ENCODE data around the gene ADCK1.

The ADCK1 gene

DNA sequence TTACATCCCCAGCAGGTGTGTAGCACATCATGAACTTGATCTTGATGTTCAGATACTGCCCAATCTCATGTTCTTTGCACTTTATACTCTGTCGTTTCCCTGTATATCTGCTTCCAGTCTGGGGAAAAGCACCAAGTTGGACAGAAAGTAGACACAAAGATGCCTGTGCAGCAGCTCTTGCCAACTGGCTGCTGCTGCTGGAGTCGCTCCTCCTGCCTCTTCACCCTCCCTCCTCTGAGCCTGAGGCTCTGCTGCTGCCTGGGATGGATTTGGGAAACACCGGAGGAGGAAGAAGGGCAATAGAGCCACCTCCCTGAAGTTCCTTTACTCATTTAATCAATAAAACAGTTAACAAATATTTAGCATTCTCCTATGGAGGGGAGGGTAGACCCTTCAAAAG lies 32.4 kb downstream of the ADCK1 start:
- H3K23ac ChIP-seq (ENCODE audit: low read length), result no peak overlapping the region
- no peaks in the 10 kb centered on the region for H3K9me3 ChIP-seq (ENCODE audit: insufficient read depth, low read depth, low read length)
- no peak for DNase-seq
- H3K14ac ChIP-seq (ENCODE audit: low read length), result no peak overlapping the region
- no peak overlapping the region for H2BK120ac ChIP-seq (ENCODE audit: insufficient read depth, low read length, poor library complexity)
- no peak overlapping the region for H3K4me2 ChIP-seq (ENCODE audit: low read length)
- H4K8ac ChIP-seq (ENCODE audit: low read depth, low read length), result no peak overlapping the region
- H3K79me1 ChIP-seq (ENCODE audit: low read length), result peaks cover 2% of the 10 kb centered on the region
- H3K27ac ChIP-seq (ENCODE audit: low read depth, low read length), result no peak overlapping the region
- no peaks in the 10 kb centered on the region for H3K27me3 ChIP-seq (ENCODE audit: insufficient read depth, low read length)
- no peak overlapping the region for H2BK5ac ChIP-seq (ENCODE audit: low read depth, low read length, poor library complexity)
- no peak overlapping the region for H3K18ac ChIP-seq (ENCODE audit: low read length)
- no peak overlapping the region for H4K91ac ChIP-seq (ENCODE audit: low read depth, low read length)
- no peak overlapping the region for H2AFZ ChIP-seq (ENCODE audit: insufficient read depth, low read length, poor library complexity)
- peaks cover 0 to 3% of the 10 kb centered on the region in 2 experiments for H3K4me1 ChIP-seq (ENCODE audit: control insufficient read depth in 1 of 2, insufficient read depth in 2 of 2, low read length in 2 of 2)
- no CpG with 5 or more reads among the region's 3 CpGs for WGBS (ENCODE audit: extremely low coverage, insufficient coverage, insufficient read length)
- no peak overlapping the region for H3K4ac ChIP-seq (ENCODE audit: low read depth, low read length)
- H2BK12ac ChIP-seq (ENCODE audit: low read length), result no peak overlapping the region
- no peak overlapping the region for H2AK5ac ChIP-seq (ENCODE audit: low read length)
- no peaks in the 10 kb centered on the region for H3K79me2 ChIP-seq (ENCODE audit: control insufficient read depth, insufficient read depth, low read length, poor library complexity)
- no peak overlapping the region for H3K9ac ChIP-seq (ENCODE audit: low read length)
- no peak overlapping the region for H4K12ac ChIP-seq (ENCODE audit: low read depth, low read length)
- H3K36me3 ChIP-seq (ENCODE audit: control insufficient read depth in 1 of 2, insufficient read depth in 2 of 2, low read length in 2 of 2), result no peaks in the 10 kb centered on the region
- no peak overlapping the region for H3K4me3 ChIP-seq (ENCODE audit: low read depth, low read length)

DNA sequence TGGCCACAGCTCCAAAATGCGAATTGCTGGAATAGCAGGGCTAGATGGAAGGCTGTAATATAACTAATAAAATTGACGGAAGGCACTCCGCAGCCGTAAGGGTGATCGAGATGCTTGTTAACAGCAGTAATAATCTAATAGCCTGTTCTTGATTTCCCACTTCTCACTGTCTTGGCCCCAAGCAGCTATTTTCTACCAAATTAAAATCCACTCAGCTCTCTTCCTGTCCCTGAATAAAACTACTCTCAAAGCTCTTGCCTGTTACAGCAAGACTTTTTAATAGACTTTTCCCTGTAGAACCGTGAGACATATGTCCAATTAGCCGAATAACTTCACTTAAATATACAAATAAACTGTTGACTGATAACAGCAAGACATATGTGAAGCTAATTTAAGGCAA lies 38.0 kb downstream of the ADCK1 start:
- Histone ChIP-seq H4K12ac (ENCODE audit: low read depth, low read length) (no peak overlapping the region), H2BK12ac (ENCODE audit: low read length) (no peak overlapping the region), H2AFZ (ENCODE audit: insufficient read depth, low read length, poor library complexity) (no peak overlapping the region), H2BK5ac (ENCODE audit: low read depth, low read length, poor library complexity) (no peak overlapping the region), H3K23ac (ENCODE audit: low read length) (no peak overlapping the region), H3K9ac (ENCODE audit: low read length) (no peak overlapping the region), H3K14ac (ENCODE audit: low read length) (no peak overlapping the region), H3K4me2 (ENCODE audit: low read length) (no peak overlapping the region), H3K79me1 (ENCODE audit: low read length) (no peaks in the 10 kb centered on the region), H3K18ac (ENCODE audit: low read length) (no peak overlapping the region), H3K27ac (ENCODE audit: low read depth, low read length) (no peak overlapping the region), H3K4me3 (ENCODE audit: low read depth, low read length) (no peak overlapping the region), H4K91ac (ENCODE audit: low read depth, low read length) (no peak overlapping the region), H2BK120ac (ENCODE audit: insufficient read depth, low read length, poor library complexity) (no peak overlapping the region), H3K79me2 (ENCODE audit: control insufficient read depth, insufficient read depth, low read length, poor library complexity) (no peaks in the 10 kb centered on the region), H4K8ac (ENCODE audit: low read depth, low read length) (no peak overlapping the region), H3K27me3 (ENCODE audit: insufficient read depth, low read length) (no peaks in the 10 kb centered on the region), H2AK5ac (ENCODE audit: low read length) (no peak overlapping the region), H3K36me3 (ENCODE audit: control insufficient read depth in 1 of 2, insufficient read depth in 2 of 2, low read length in 2 of 2) (no peaks in the 10 kb centered on the region), H3K4me1 (ENCODE audit: control insufficient read depth in 1 of 2, insufficient read depth in 2 of 2, low read length in 2 of 2) (no peaks in the 10 kb centered on the region), H3K4ac (ENCODE audit: low read depth, low read length) (no peak overlapping the region), H3K9me3 (ENCODE audit: insufficient read depth, low read depth, low read length) (peaks cover 2% of the 10 kb centered on the region)
- no peak for DNase-seq
- WGBS (ENCODE audit: extremely low coverage, insufficient coverage, insufficient read length), result no CpG with 5 or more reads among the region's 7 CpGs

DNA sequence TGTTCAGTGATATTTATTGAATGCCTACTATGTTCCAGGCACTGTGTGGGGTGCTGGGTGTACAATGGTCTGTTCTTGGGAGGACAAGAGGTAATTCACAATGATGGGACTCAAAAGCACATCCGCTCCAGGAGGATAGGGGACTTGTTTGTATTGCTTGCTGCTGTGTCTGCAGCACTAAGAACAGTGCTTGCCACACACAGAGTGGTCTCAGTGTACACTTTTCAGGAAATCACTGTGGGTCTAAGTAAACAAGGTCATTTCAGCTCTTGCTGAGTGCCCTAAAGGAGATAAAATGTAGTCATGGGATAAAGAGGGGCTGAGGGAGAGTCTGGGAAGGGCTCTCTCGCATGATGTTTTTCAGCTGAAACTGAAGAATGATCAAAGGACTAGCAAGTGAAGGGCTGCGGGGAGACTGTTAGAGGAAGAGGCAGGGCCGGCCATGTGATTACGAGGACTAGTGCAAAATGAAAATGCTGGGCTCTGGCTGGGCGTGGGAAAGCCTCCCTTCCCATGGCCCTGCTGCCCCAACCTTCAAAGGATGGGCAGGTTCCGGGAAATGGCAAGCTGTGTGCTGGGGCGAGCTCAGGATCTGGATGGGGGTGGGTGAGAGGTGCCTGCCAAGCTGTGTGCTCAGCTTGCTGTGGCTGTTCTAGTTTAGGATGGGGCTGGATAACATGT lies 39.1 kb downstream of the ADCK1 start:
- no peak overlapping the region for H3K14ac ChIP-seq (ENCODE audit: low read length)
- H2AFZ ChIP-seq (ENCODE audit: insufficient read depth, low read length, poor library complexity), result no peak overlapping the region

DNA sequence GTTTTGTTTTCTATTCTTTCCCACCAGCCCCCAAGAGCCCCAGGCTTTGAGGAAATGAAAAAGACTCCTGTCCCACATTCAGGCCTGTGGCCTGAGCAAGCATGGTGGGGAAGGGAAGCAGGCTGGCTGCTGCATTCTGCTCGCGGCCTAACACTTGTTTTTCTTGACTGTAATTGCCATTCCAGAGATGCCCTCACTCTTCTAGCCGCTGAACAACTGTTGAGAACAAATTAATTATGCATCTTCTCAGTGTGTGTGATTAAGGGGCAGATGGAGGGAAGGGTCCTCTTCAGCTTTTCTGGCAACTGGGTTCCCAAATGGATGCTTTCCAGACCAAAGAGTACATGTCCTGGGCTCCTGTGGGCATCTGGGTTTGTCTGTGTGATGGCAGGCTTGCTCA lies 43.3 kb downstream of the ADCK1 start:
- Histone ChIP-seq H3K23ac (ENCODE audit: low read length) (no peak overlapping the region), H3K4me1 (ENCODE audit: control insufficient read depth in 1 of 2, insufficient read depth in 2 of 2, low read length in 2 of 2) (no peaks in the 10 kb centered on the region), H3K18ac (ENCODE audit: low read length) (no peak overlapping the region), H3K9ac (ENCODE audit: low read length) (no peak overlapping the region), H3K36me3 (ENCODE audit: control insufficient read depth in 1 of 2, insufficient read depth in 2 of 2, low read length in 2 of 2) (no peaks in the 10 kb centered on the region), H2BK5ac (ENCODE audit: low read depth, low read length, poor library complexity) (no peak overlapping the region), H3K4me3 (ENCODE audit: low read depth, low read length) (no peak overlapping the region), H2BK12ac (ENCODE audit: low read length) (no peak overlapping the region), H4K8ac (ENCODE audit: low read depth, low read length) (no peak overlapping the region), H4K91ac (ENCODE audit: low read depth, low read length) (no peak overlapping the region), H2AFZ (ENCODE audit: insufficient read depth, low read length, poor library complexity) (no peak overlapping the region), H4K12ac (ENCODE audit: low read depth, low read length) (no peak overlapping the region), H3K4ac (ENCODE audit: low read depth, low read length) (no peak overlapping the region), H3K14ac (ENCODE audit: low read length) (no peak overlapping the region), H3K4me2 (ENCODE audit: low read length) (no peak overlapping the region), H3K27ac (ENCODE audit: low read depth, low read length) (no peak overlapping the region), H3K9me3 (ENCODE audit: insufficient read depth, low read depth, low read length) (peaks cover 2% of the 10 kb centered on the region), H3K79me2 (ENCODE audit: control insufficient read depth, insufficient read depth, low read length, poor library complexity) (no peaks in the 10 kb centered on the region), H2AK5ac (ENCODE audit: low read length) (no peak overlapping the region), H3K27me3 (ENCODE audit: insufficient read depth, low read length) (no peaks in the 10 kb centered on the region), H3K79me1 (ENCODE audit: low read length) (no peaks in the 10 kb centered on the region), H2BK120ac (ENCODE audit: insufficient read depth, low read length, poor library complexity) (no peak overlapping the region)
- no peak for DNase-seq
- no CpG with 5 or more reads among the region's 3 CpGs for WGBS (ENCODE audit: extremely low coverage, insufficient coverage, insufficient read length)

More for the DNA sequence above, 39.1 kb downstream of the ADCK1 start:
- Histone ChIP-seq H4K8ac (ENCODE audit: low read depth, low read length) (no peak overlapping the region), H4K12ac (ENCODE audit: low read depth, low read length) (no peak overlapping the region), H3K27ac (ENCODE audit: low read depth, low read length) (no peak overlapping the region), H3K79me2 (ENCODE audit: control insufficient read depth, insufficient read depth, low read length, poor library complexity) (no peaks in the 10 kb centered on the region), H3K9me3 (ENCODE audit: insufficient read depth, low read depth, low read length) (peaks cover 2% of the 10 kb centered on the region), H3K36me3 (ENCODE audit: control insufficient read depth in 1 of 2, insufficient read depth in 2 of 2, low read length in 2 of 2) (no peaks in the 10 kb centered on the region), H2AK5ac (ENCODE audit: low read length) (no peak overlapping the region), H2BK12ac (ENCODE audit: low read length) (no peak overlapping the region), H3K18ac (ENCODE audit: low read length) (no peak overlapping the region), H2BK5ac (ENCODE audit: low read depth, low read length, poor library complexity) (no peak overlapping the region), H3K27me3 (ENCODE audit: insufficient read depth, low read length) (no peaks in the 10 kb centered on the region), H3K4ac (ENCODE audit: low read depth, low read length) (no peak overlapping the region), H3K4me2 (ENCODE audit: low read length) (no peak overlapping the region), H3K4me1 (ENCODE audit: control insufficient read depth in 1 of 2, insufficient read depth in 2 of 2, low read length in 2 of 2) (no peaks in the 10 kb centered on the region), H3K4me3 (ENCODE audit: low read depth, low read length) (no peak overlapping the region), H3K23ac (ENCODE audit: low read length) (no peak overlapping the region), H3K79me1 (ENCODE audit: low read length) (no peaks in the 10 kb centered on the region), H4K91ac (ENCODE audit: low read depth, low read length) (no peak overlapping the region), H3K9ac (ENCODE audit: low read length) (no peak overlapping the region), H2BK120ac (ENCODE audit: insufficient read depth, low read length, poor library complexity) (no peak overlapping the region)
- no CpG with 5 or more reads among the region's 8 CpGs for WGBS (ENCODE audit: extremely low coverage, insufficient coverage, insufficient read length)
- no peak for DNase-seq
